ENCODE measurements around the gene MLLT3.
A peak's percentile ranks its signal among the peaks of the same experiment; 100 is the strongest.

MLLT3 gene

GRCh38 chr9:20472342-20473045 is 149.8 kb downstream of the MLLT3 start:
- DNase-seq: no peak

- DNase-seq: no peak
These were observed 155.8 kb downstream of the MLLT3 start for GRCh38 chr9:20466328-20467008.

- no peak for DNase-seq
These were observed 158.1 kb downstream of the MLLT3 start for GRCh38 chr9:20464242-20464641.

GRCh38 chr9:20463823-20464222 is 158.5 kb downstream of the MLLT3 start:
- DNase-seq: no peak

- no peak for DNase-seq
These were observed 159.9 kb downstream of the MLLT3 start for GRCh38 chr9:20462410-20462809.

DNA sequence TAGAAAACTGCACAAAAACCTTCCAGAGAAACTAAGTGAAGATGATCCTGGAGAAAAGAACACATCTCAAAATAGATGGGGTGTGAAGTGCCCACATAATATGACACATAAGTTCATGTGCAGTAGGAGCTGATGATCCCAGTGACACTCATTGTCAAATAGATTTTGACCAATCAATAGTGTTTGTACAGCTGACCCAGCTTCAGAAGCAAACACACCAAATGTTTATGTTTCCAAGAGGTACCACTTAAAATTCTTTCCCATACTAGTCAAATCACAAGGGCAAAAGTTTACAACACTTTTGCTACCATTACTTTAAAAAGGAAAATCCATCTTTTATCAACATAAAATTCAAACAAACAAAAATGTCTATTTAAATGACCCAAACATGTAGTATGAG is 175.0 kb downstream of the MLLT3 start:
- no peak for DNase-seq

DNA sequence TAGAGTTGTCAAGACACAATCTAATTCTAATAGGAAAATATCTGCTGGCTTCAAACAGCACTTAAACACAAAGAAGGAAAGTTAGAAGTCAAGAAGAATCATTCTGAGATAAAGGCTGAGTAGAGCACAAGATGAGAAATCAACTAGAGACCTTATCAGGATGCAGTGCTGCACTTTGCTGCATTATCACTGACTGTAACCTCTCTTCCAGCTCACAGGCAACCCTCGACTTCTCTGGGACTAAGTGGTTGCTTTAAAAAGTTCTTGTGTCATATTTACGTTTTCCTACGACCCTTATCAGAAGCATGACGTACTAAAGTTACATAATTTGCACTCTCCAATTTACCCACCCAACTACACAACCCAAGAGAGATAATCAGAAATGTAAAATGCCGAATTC is 176.1 kb downstream of the MLLT3 start:
- DNase-seq: no peak

DNA sequence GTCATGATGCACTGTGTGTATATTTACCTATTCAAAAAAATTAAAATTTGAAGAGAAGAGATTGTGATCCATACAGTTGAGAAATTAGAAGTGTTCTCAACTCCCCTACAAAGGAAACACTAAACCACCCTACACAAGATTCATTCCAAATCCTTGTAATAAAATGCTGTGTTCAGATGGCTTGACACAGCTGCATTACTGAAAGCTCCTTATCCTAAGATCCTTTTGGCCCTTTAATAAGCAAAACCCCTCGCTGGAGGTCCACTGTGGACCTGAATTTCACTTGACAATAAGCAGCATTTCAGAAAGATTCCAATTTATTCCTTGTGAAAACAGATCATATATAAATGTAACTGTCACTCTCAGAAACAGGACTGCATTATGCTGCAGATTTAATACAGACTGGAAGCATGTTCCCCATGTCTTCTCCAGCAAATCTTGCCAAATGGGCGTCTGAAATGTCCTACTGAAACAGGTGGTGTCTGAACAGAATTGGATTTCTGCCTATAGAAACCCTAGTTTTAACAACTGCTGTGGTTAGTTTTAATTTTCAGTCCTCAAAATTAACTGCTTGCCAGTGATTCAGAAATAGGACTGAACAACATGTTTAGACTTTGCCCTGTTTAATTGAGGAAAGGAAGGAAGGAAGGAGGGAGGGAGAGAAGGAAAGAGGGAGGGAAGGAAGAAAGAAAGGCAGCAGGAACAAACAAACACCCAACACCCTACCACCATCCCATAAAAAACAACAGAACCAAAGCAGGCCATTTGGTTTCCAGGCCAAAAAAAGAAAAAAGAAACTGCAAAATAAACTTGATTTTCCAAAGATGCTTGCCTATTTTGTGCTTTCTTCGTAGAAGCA is 179.6 kb downstream of the MLLT3 start:
- DNase-seq: no peak

- DNase-seq: no peak
These were observed 180.4 kb downstream of the MLLT3 start for GRCh38 chr9:20441711-20442423.

DNA sequence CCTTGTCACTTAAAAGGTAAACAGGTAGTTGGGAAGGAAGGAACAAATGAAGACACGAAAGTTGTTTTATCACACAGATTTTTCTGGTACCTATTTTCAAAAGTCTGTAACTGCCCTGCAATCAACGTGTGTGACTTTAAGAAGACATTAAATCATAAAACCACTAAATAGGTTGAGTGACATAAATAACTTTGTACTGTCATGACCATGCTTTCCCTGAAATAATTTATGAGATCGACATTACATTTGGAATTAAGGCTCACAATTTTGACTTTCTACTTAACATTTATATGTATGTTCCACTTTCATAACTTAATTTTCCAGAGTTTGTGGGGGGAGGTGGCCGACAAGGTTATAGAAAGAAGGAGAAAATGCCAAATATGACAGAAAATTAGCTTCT is 181.1 kb downstream of the MLLT3 start:
- no peak for DNase-seq

GRCh38 chr9:20437476-20437875 is 184.8 kb downstream of the MLLT3 start:
- no peak for DNase-seq

DNA sequence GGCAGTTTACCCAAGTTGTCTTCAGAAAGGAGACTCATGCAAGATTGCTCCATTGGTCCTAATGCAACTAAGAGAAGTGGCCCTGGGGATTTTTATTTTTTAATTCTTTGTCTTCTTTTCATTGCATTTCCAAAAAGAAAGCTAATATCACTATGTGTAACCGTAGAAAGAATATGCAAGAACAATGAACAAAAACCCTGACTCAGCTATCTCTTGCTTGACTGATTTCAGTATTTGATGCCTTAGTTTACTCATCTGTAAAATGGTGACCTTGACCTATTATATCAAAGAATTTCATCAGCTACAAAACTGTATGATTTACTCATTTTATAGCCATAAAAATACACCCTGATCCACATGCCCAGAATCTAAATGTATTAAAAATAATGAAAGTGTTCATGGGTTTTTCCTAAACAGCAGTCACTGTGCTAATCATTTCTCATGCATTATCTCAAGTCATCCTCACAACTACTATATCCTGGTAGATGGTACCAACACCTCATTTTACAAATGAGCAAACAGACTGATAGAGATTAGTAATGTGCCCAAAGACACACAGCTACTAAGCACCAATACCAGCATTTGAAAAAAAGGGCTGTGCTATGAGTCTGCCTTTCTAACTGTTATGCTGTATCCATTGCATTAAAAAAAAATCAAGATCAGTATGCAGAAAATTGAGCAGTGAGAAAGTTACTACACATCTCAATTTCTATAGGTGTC is 185.7 kb downstream of the MLLT3 start:
- DNase-seq: no peak

DNA sequence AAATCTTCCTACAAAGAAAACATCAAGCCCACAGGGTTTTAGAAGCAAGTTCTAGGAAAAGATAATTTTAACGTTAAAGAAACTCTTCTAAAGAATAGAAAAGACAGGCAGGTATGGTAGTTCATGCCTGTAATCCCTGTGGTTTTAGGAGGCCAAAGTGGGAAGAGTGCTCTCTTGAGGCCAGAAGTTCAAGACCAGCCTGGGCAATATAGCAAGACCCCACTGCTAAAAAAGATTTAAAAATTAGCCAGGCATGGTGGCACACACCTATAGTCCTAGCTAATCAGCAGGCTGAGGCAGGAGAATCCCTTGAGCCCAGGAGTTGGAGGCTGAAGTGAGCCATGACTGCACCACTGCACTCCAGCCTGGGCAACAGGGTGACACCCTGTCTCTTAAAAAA is 193.3 kb downstream of the MLLT3 start:
- no peak for DNase-seq

DNA sequence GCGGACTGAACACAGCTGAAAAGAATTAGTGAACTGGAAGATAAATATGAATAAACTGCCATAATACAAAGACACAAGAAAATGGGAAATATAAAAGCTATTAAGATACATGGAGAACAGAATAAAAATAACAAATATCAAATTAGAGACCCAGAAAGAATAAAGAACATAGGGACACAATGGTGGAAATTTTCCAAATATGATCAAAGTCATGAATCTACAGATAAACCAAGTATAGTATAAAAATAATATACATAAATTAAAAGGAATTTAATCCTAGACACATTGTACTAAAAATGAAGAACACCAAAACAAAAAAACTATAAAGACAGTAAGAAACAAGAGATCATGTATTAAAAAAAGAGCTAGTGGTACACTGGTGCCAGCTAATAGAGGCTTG is 194.9 kb downstream of the MLLT3 start:
- DNase-seq: no peak

DNA sequence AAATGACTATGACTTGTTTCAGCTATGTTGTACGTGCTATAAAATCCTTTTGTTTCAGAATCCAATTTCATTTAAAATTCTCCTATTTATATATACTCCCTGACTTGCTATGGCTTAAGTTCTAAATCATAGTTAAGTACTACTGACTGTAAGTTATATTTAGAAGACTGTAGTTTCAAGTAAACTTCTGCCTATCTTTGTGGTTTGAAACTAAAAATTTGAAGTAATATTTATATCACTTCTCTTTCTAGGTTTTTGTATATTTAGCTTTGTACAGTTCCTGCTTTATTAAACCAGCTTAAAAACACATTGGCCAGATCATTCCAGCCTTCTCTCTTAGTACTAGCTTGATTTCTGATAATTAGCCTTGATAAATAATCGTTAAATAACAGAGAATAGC is 196.3 kb downstream of the MLLT3 start:
- no peak for DNase-seq

DNA sequence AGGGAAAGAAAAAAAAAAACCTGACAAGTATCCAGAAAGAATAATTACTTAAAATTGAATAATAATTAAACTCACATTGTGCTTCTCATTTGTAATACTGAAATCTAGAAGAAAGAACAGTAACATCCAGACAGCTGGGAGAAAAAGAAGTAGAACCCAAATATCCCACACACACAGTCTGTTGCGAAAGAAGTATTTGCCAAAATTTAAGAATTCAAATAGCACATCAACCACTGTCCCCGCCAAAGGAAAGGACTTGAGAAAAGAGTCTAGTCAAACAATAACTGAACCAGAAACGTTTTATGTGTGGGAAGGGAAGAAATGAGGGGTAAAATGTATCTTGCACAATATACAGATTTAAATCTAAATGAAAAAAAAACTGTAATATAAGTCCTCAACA is 202.8 kb downstream of the MLLT3 start:
- DNase-seq: no peak

GRCh38 chr9:20418485-20418884 is 203.8 kb downstream of the MLLT3 start:
- DNase-seq: no peak

DNA sequence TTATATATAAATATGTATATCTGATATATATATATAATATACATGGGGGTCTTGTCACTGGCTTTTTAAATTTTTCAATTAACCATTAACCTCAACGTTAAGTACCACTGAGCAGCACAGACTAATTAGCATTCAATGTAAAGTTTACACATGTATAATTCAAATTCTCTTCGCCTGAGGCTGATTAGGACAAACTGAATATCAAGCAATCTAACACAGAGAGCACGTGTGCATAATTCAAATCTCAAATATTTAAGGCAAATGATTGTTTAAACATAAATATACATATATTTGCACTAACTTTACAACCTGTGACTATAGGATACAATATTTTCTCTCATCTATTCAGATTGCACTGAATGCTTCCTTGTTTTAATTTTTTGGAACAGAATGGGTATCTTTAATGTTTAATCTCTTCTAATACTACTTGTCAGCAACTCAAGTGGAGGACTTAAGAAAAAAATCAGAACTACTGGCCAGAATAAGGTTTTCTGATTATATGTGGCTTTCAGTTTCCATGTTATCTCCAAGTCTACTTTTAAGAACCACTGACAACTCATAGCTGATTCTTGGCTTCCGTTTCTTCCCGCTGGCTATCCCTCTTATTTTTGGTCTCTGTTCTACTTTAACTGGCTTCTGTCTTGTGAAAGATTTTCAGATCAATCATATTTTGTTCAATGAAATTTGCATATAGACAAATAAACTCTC is 204.8 kb downstream of the MLLT3 start:
- peak in 1 of 2 experiments; percentile 2 for DNase-seq

GRCh38 chr9:20414150-20414549 is 208.1 kb downstream of the MLLT3 start:
- no peak for DNase-seq

DNA sequence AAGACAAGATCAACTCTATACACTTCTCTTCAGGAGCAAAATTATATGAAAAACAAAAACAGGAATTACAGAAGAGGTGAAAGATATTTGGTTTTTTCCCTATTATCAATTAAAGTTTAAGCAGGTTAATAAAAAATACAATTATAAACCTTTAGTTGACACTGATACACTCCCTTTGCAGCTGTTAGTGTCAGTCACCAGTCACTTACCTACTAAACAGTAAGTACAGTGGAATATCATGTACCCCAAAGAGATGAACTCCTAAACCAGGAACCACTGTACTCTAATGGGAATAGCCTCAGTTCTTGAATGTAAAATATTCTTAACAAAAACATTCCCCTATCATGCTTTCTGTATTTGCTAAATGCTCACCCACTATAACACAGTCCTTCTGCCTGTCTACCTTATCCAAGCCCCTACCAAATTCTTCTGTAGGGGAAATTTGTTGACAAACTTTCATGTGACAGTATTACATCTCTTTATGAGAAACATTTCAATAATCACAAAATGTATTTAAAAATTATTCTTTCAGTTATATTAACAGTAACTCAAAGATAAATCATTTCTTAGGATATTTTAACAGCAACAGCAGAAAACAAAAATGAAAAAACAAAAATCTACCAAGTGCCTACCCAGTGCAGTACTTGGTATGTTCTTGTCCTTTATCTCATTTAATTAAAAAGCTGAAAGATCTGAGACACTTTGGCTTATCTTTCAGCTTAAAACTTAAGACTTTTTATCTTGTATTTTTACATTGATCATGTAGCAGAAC is 212.8 kb downstream of the MLLT3 start:
- no peak for DNase-seq

DNA sequence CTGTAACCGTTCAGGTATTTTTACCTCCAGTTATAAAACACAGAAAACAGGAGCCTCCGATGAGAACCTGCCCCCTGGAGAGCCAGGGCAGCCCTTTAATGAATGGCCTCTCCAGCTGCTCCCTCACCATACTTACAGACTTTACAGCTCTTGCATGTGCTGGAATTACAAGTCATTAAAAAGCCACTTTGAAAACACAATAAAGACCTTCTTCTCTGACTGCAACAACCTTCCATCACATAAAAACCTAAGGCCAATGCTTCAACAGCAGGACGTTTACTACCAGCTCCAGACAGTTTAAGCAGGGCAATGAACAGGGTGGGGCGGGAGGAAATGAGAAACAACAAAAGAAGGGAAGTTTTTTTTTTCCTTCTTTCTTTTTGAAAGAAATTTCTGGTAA is 213.8 kb downstream of the MLLT3 start:
- DNase-seq: no peak

All from NCI-H2081 (cell line).